Smooth muscle cell (in vitro differentiated cells): ENCODE results near the gene SDF4. TPM values are rescaled to one million over a fixed set of nuclear protein-coding genes. Genes with fewer than 3 reads are reported as not detected.

Experiments used
- DNase-seq: peaks from one replicate; lab custom pipeline; 2025; ENCODE audit not compliant: unreplicated experiment; lab: John Stamatoyannopoulos, UW
- H2AFZ ChIP-seq: fragments of 200-600 bp; sonication (generic); 2 replicates; pipeline ENCODE4 v1.6.0; 2016; ENCODE audit warnings: antibody characterized with exemption, low read depth, mild to moderate bottlenecking
- H3F3A ChIP-seq: fragments of 200-600 bp; sonication (generic); 2 replicates; pipeline ENCODE4 v1.6.0; 2017; ENCODE audit warnings: antibody characterized with exemption, low read depth
- H3K27ac ChIP-seq: fragments of 200-600 bp; sonication (generic); 2 replicates; pipeline ENCODE4 v1.5.1; 2016; ENCODE audit warnings: low read depth, mild to moderate bottlenecking
- H3K27me3 ChIP-seq: fragments of 200-600 bp; sonication (generic); 2 replicates; pipeline ENCODE4 v1.6.1; 2016; ENCODE audit warnings: low read depth, mild to moderate bottlenecking
- H3K36me3 ChIP-seq: fragments of 200-600 bp; sonication (generic); 2 replicates; pipeline ENCODE4 v1.5.1; 2016; ENCODE audit warnings: low read depth
- H3K4me1 ChIP-seq: fragments of 200-600 bp; sonication (generic); 2 replicates; pipeline ENCODE4 v1.5.1; 2016; ENCODE audit warnings: low read depth
- H3K4me2 ChIP-seq: fragments of 200-600 bp; sonication (generic); 2 replicates; pipeline ENCODE4 v1.6.0; 2016; ENCODE audit warnings: mild to moderate bottlenecking
- H3K4me3 ChIP-seq: fragments of 200-600 bp; sonication (generic); 2 replicates; pipeline ENCODE4 v1.5.1; 2016; ENCODE audit warnings: mild to moderate bottlenecking
- H3K79me2 ChIP-seq: fragments of 200-600 bp; sonication (generic); 2 replicates; pipeline ENCODE4 v1.6.0; 2016; ENCODE audit warnings: low read depth, mild to moderate bottlenecking
- H3K9ac ChIP-seq: fragments of 200-600 bp; sonication (generic); 2 replicates; pipeline ENCODE4 v1.6.0; 2016; ENCODE audit warnings: low read depth
- H3K9me3 ChIP-seq: fragments of 200-600 bp; sonication (generic); replicated peaks from 2 replicates; pipeline ENCODE4 v1.5.1; 2016; ENCODE audit warnings: low read depth
- H4K20me1 ChIP-seq: fragments of 200-600 bp; sonication (generic); 2 replicates; pipeline ENCODE4 v1.6.0; 2016; ENCODE audit warnings: low read depth
- CTCF ChIP-seq: fragments of 200-600 bp; sonication (generic); IDR thresholded peaks from 2 replicates; pipeline ENCODE4 v1.5.1; 2017; ENCODE audit warnings: borderline replicate concordance, mild to moderate bottlenecking, antibody characterized with exemption; ENCODE audit not compliant: insufficient read depth, poor library complexity, severe bottlenecking
- WGBS: methylation state at CpG from one replicate; pipeline ENCODE4 v1.1.7; 2016; ENCODE audit warnings: low lambda C conversion rate; 5-methylcytosine and 5-hydroxymethylcytosine counted together
- polyA plus RNA-seq: library from polyadenylated mRNA; unstranded; fragments of >200 nt; fragmentation: Nextera tagmentation; extraction: Ambion mirVana; gene quantifications from 2 replicates; pipeline ENCODE4 v1.2.1, GENCODE V29; 2016
- total RNA-seq: library from RNA; depleted of rRNA; stranded (reverse); fragments of >200 nt; gene quantifications from 2 replicates; pipeline ENCODE4 v1.2.3, GENCODE V29; 2014

SDF4 gene
- total and polyA plus RNA-seq, 2 experiments from 2014 or later = 94.9 to 263 TPM

- no peak for DNase-seq
- no peaks in the 10 kb centered on the region for H3K9me3 ChIP-seq
- TF ChIP-seq CTCF = no peak
- no peaks in the 10 kb centered on the region for H3K4me1 ChIP-seq
- H4K20me1 ChIP-seq = peaks cover 68% of the 10 kb centered on the region
- no peaks in the 10 kb centered on the region for H3K27me3 ChIP-seq
- peak overlapping the region; percentile 27 for H3K4me2 ChIP-seq
- peaks cover 8% of the 10 kb centered on the region for H3F3A ChIP-seq
- WGBS = 76% methylated on average over 9 of the region's 9 CpGs
- H3K79me2 ChIP-seq = peaks cover 56% of the 10 kb centered on the region
- no peak overlapping the region for H3K4me3 ChIP-seq
- H2AFZ ChIP-seq = no peak overlapping the region
- H3K36me3 ChIP-seq = no peaks in the 10 kb centered on the region
- H3K9ac ChIP-seq = peak overlapping the region; percentile 56
- H3K27ac ChIP-seq = peak overlapping the region; percentile 95
Measured at GRCh38 chr1:1264026-1264425, 32.2 kb upstream of the SDF4 start.

- Histone ChIP-seq H3K27me3 (no peaks in the 10 kb centered on the region), H4K20me1 (peaks cover 70% of the 10 kb centered on the region), H3K4me1 (no peaks in the 10 kb centered on the region), H2AFZ (no peak overlapping the region), H3K36me3 (no peaks in the 10 kb centered on the region), H3K79me2 (peaks cover 46% of the 10 kb centered on the region), H3K4me3 (no peak overlapping the region), H3K4me2 (no peak overlapping the region), H3K27ac (peak overlapping the region; percentile 95), H3K9ac (no peak overlapping the region), H3F3A (peaks cover 8% of the 10 kb centered on the region), H3K9me3 (no peaks in the 10 kb centered on the region)
- WGBS = 95% methylated on average over 8 of the region's 8 CpGs
- no peak for DNase-seq
- TF ChIP-seq CTCF = no peak
Measured at GRCh38 chr1:1262758-1263157, 31.0 kb upstream of the SDF4 start.

GRCh38 chr1:1262071-1262470, 30.3 kb upstream of the SDF4 start:
- Histone ChIP-seq H3K27ac (no peak overlapping the region), H2AFZ (no peak overlapping the region), H4K20me1 (peaks cover 75% of the 10 kb centered on the region), H3K79me2 (peaks cover 40% of the 10 kb centered on the region), H3K27me3 (no peaks in the 10 kb centered on the region), H3K36me3 (no peaks in the 10 kb centered on the region), H3K4me1 (no peaks in the 10 kb centered on the region), H3K9ac (no peak overlapping the region), H3K4me2 (no peak overlapping the region), H3F3A (peaks cover 8% of the 10 kb centered on the region), H3K9me3 (no peaks in the 10 kb centered on the region), H3K4me3 (no peak overlapping the region)
- TF ChIP-seq CTCF = no peak
- DNase-seq = no peak
- 99% methylated on average over 17 of the region's 17 CpGs for WGBS

- Histone ChIP-seq H3K4me3 (no peak overlapping the region), H3K27me3 (no peaks in the 10 kb centered on the region), H3K9me3 (no peaks in the 10 kb centered on the region), H4K20me1 (peaks cover 79% of the 10 kb centered on the region), H3K36me3 (no peaks in the 10 kb centered on the region), H2AFZ (no peak overlapping the region), H3K79me2 (peaks cover 29% of the 10 kb centered on the region), H3K9ac (no peak overlapping the region), H3K4me1 (no peaks in the 10 kb centered on the region), H3K4me2 (no peak overlapping the region), H3F3A (peaks cover 2% of the 10 kb centered on the region), H3K27ac (no peak overlapping the region)
- no peak for TF ChIP-seq CTCF
- DNase-seq = no peak
- WGBS = 96% methylated on average over 16 of the region's 16 CpGs
Measured at GRCh38 chr1:1260843-1261560, 29.2 kb upstream of the SDF4 start.
